Neuronal stem cell (in vitro differentiated cells): ENCODE results near the gene OMP.

Experiments used
- DNase-seq: peaks from one replicate; pipeline ENCODE4 v3.0.0-alpha.2; 2013; ENCODE audit warnings: low spot score
- H2AFZ ChIP-seq: one replicate; pipeline ENCODE4 v1.6.1; 2013; ENCODE audit warnings: mild to moderate bottlenecking, low read length, inconsistent platforms
- H2AK5ac ChIP-seq: 2 replicates; pipeline ENCODE4 v1.6.1; 2013; ENCODE audit warnings: low read depth, mild to moderate bottlenecking, inconsistent platforms, low read length, moderate library complexity, mixed read lengths
- H2BK120ac ChIP-seq: 2 replicates; pipeline ENCODE4 v1.6.1; 2013; ENCODE audit warnings: low read depth, mild to moderate bottlenecking, inconsistent platforms, low read length, moderate library complexity, mixed read lengths
- H2BK12ac ChIP-seq: one replicate; pipeline ENCODE4 v1.6.1; 2013; ENCODE audit warnings: low read length, inconsistent platforms
- H2BK15ac ChIP-seq: 2 replicates; pipeline ENCODE4 v1.6.1; 2013; ENCODE audit warnings: mild to moderate bottlenecking, low read length, inconsistent platforms, mixed read lengths
- H2BK5ac ChIP-seq: one replicate; pipeline ENCODE4 v1.6.1; 2013; ENCODE audit warnings: inconsistent platforms, mild to moderate bottlenecking, low read length, moderate library complexity
- H3K14ac ChIP-seq: one replicate; pipeline ENCODE4 v1.6.1; 2013; ENCODE audit warnings: low read length, inconsistent platforms
- H3K18ac ChIP-seq: 2 replicates; pipeline ENCODE4 v1.6.1; 2013; ENCODE audit warnings: low read length, inconsistent platforms
- H3K23ac ChIP-seq: 2 replicates; pipeline ENCODE4 v1.6.1; 2013; ENCODE audit warnings: low read depth, mild to moderate bottlenecking, mixed read lengths, low read length, inconsistent platforms; ENCODE audit not compliant: poor library complexity
- H3K27ac ChIP-seq: replicated peaks from 3 replicates; pipeline ENCODE4 v1.5.1; 2013; ENCODE audit warnings: low read length, inconsistent platforms
- H3K27me3 ChIP-seq, 3 experiments: 2 replicates each; pipeline ENCODE4 v1.6.1; 2013; ENCODE audit warnings: low read length in 3 of 3, mild to moderate bottlenecking in 2 of 3, inconsistent platforms in 1 of 3, low read depth in 1 of 3, mixed read lengths in 1 of 3, moderate library complexity in 1 of 3; ENCODE audit not compliant: control insufficient read depth in 3 of 3, insufficient read depth in 3 of 3
- H3K36me3 ChIP-seq, 2 donors: replicated peaks in 1 of 2; 2 replicates each; pipeline ENCODE4 v1.6.1; 2013; ENCODE audit warnings: low read length in 2 of 2; ENCODE audit not compliant: control insufficient read depth in 2 of 2, insufficient read depth in 2 of 2
- H3K4ac ChIP-seq: 2 replicates; pipeline ENCODE4 v1.6.1; 2013; ENCODE audit warnings: inconsistent platforms, mild to moderate bottlenecking, low read length, moderate library complexity
- H3K4me1 ChIP-seq, 2 donors: 1 replicate in 1 of 2; 2 replicates in 1 of 2; pipeline ENCODE4 v1.6.1; 2013; ENCODE audit warnings: low read length in 2 of 2, low read depth in 1 of 2; ENCODE audit not compliant: control insufficient read depth in 2 of 2, insufficient read depth in 1 of 2
- H3K4me2 ChIP-seq: one replicate; pipeline ENCODE4 v1.6.1; 2013; ENCODE audit warnings: mild to moderate bottlenecking, low read length, inconsistent platforms; ENCODE audit not compliant: insufficient read depth, poor library complexity, severe bottlenecking
- H3K4me3 ChIP-seq, 2 donors: 2 replicates each; pipeline ENCODE4 v1.5.1; 2013; ENCODE audit warnings: low read length in 2 of 2, mild to moderate bottlenecking in 2 of 2, inconsistent platforms in 1 of 2, moderate library complexity in 1 of 2
- H3K79me1 ChIP-seq: one replicate; pipeline ENCODE4 v1.6.1; 2013; ENCODE audit warnings: low read depth, mild to moderate bottlenecking, inconsistent platforms, low read length, moderate library complexity
- H3K9ac ChIP-seq: one replicate; pipeline ENCODE4 v1.6.1; 2013; ENCODE audit warnings: mild to moderate bottlenecking, low read depth, low read length, inconsistent platforms; ENCODE audit not compliant: poor library complexity
- H3K9me3 ChIP-seq, 2 donors: replicated peaks in 1 of 2; 2 replicates each; pipeline versions ENCODE3 to v1.6.1; 2013; ENCODE audit warnings: low read length in 2 of 2, mild to moderate bottlenecking in 2 of 2, inconsistent platforms in 1 of 2, low read depth in 1 of 2, mixed read lengths in 1 of 2, moderate library complexity in 1 of 2; ENCODE audit not compliant: control insufficient read depth in 2 of 2, insufficient read depth in 1 of 2
- H4K8ac ChIP-seq: one replicate; pipeline ENCODE4 v1.6.1; 2013; ENCODE audit warnings: low read depth, mild to moderate bottlenecking, inconsistent platforms, low read length, moderate library complexity
- H4K91ac ChIP-seq: one replicate; pipeline ENCODE4 v1.6.1; 2013; ENCODE audit warnings: low read length, low read depth, mild to moderate bottlenecking, inconsistent platforms; ENCODE audit not compliant: poor library complexity
- WGBS, 2 donors: extraction: QIAGEN DNeasy Blood & Tissue Kit; methylation state at CpG; one replicate each; pipeline ENCODE4 v1.1.7; 2013; ENCODE audit warnings: missing lambda C conversion rate in 2 of 2, mixed read lengths in 1 of 2; ENCODE audit not compliant: insufficient read length in 2 of 2, insufficient replicate concordance in 1 of 2; ENCODE audit errors: extremely low coverage in 2 of 2; 5-methylcytosine and 5-hydroxymethylcytosine counted together

Gene OMP

GRCh38 chr11:77100166-77101042 is 2.2 kb upstream of the OMP start:
- no peaks in the 10 kb centered on the region for H3K79me1 ChIP-seq
- H2AK5ac ChIP-seq: peak overlapping the region; percentile 83
- H3K27me3 ChIP-seq: no peaks in the 10 kb centered on the region
- H3K4me2 ChIP-seq: no peak overlapping the region
- peak overlapping the region; percentile 19 for H3K18ac ChIP-seq
- H2BK15ac ChIP-seq: peak overlapping the region; percentile 57
- H2BK12ac ChIP-seq: peak overlapping the region; percentile 6
- no peak overlapping the region for H3K23ac ChIP-seq
- no peak overlapping the region for H2BK120ac ChIP-seq
- no peak overlapping the region for H3K27ac ChIP-seq
- H3K4me3 ChIP-seq: no peak overlapping the region
- no peak overlapping the region for H3K14ac ChIP-seq
- H3K9me3 ChIP-seq: peaks cover 0 to 2% of the 10 kb centered on the region in 2 donors
- no peak for DNase-seq
- peaks cover 0 to 59% of the 10 kb centered on the region in 2 donors for H3K36me3 ChIP-seq
- H4K8ac ChIP-seq: no peak overlapping the region
- no peak overlapping the region for H3K4ac ChIP-seq
- WGBS, 2 donors: no CpG with 5 or more reads among the region's 14 CpGs
- peaks cover 0 to 5% of the 10 kb centered on the region in 2 donors for H3K4me1 ChIP-seq
- no peak overlapping the region for H4K91ac ChIP-seq
- H2AFZ ChIP-seq: no peak overlapping the region
- no peak overlapping the region for H2BK5ac ChIP-seq
- no peak overlapping the region for H3K9ac ChIP-seq

GRCh38 chr11:77101043-77101537 is 1.6 kb upstream of the OMP start:
- no peak overlapping the region for H2AK5ac ChIP-seq
- H2AFZ ChIP-seq: no peak overlapping the region
- no CpG with 5 or more reads among the region's 5 CpGs for WGBS, 2 donors
- H3K18ac ChIP-seq: no peak overlapping the region
- no peak overlapping the region for H2BK5ac ChIP-seq
- H3K4me2 ChIP-seq: no peak overlapping the region
- DNase-seq: no peak
- no peak overlapping the region for H2BK120ac ChIP-seq
- peaks cover 0 to 58% of the 10 kb centered on the region in 2 donors for H3K36me3 ChIP-seq
- no peak overlapping the region for H3K27ac ChIP-seq
- H2BK12ac ChIP-seq: no peak overlapping the region
- H3K4me1 ChIP-seq: peaks cover 0 to 3% of the 10 kb centered on the region in 2 donors
- no peak overlapping the region for H4K91ac ChIP-seq
- H3K27me3 ChIP-seq: no peaks in the 10 kb centered on the region
- H3K4ac ChIP-seq: no peak overlapping the region
- H3K14ac ChIP-seq: no peak overlapping the region
- no peak overlapping the region for H2BK15ac ChIP-seq
- no peaks in the 10 kb centered on the region for H3K79me1 ChIP-seq
- H3K4me3 ChIP-seq: no peak overlapping the region
- H3K9ac ChIP-seq: no peak overlapping the region
- no peak overlapping the region for H3K23ac ChIP-seq
- H4K8ac ChIP-seq: no peak overlapping the region
- peaks cover 0 to 2% of the 10 kb centered on the region in 2 donors for H3K9me3 ChIP-seq

GRCh38 chr11:77103319-77103718 is 679 bp downstream of the OMP start:
- H3K4me1 ChIP-seq: no peaks in the 10 kb centered on the region
- no peak overlapping the region for H3K18ac ChIP-seq
- no peak overlapping the region for H3K4me2 ChIP-seq
- H4K91ac ChIP-seq: no peak overlapping the region
- H3K4me3 ChIP-seq: no peak overlapping the region
- no peak overlapping the region for H2AFZ ChIP-seq
- H2BK12ac ChIP-seq: no peak overlapping the region
- H3K4ac ChIP-seq: no peak overlapping the region
- WGBS, 2 donors: no CpG with 5 or more reads among the region's 2 CpGs
- no peak overlapping the region for H3K23ac ChIP-seq
- H3K14ac ChIP-seq: peak overlapping the region; percentile 17
- H4K8ac ChIP-seq: no peak overlapping the region
- H2BK5ac ChIP-seq: no peak overlapping the region
- H2AK5ac ChIP-seq: peak overlapping the region; percentile 10
- H3K9ac ChIP-seq: no peak overlapping the region
- H3K9me3 ChIP-seq: peaks cover 0 to 2% of the 10 kb centered on the region in 2 donors
- H3K27me3 ChIP-seq: no peaks in the 10 kb centered on the region
- peaks cover 2 to 55% of the 10 kb centered on the region in 2 donors for H3K36me3 ChIP-seq
- no peak overlapping the region for H2BK120ac ChIP-seq
- no peak for DNase-seq
- no peak overlapping the region for H2BK15ac ChIP-seq
- no peak overlapping the region for H3K27ac ChIP-seq
- no peaks in the 10 kb centered on the region for H3K79me1 ChIP-seq

GRCh38 chr11:77104727-77105126 is 2.1 kb downstream of the OMP start:
- no CpG with 5 or more reads among the region's 8 CpGs for WGBS, 2 donors
- no peak for DNase-seq
- H3K4me1 ChIP-seq: no peaks in the 10 kb centered on the region
- H2BK5ac ChIP-seq: no peak overlapping the region
- H3K18ac ChIP-seq: peak overlapping the region; percentile 80
- H2AK5ac ChIP-seq: peak overlapping the region; percentile 70
- no peak overlapping the region for H4K91ac ChIP-seq
- peak overlapping the region; percentile 75 for H3K23ac ChIP-seq
- H2BK120ac ChIP-seq: no peak overlapping the region
- H2BK12ac ChIP-seq: no peak overlapping the region
- H3K9me3 ChIP-seq: peaks cover 0 to 2% of the 10 kb centered on the region in 2 donors
- H3K27ac ChIP-seq: no peak overlapping the region
- H3K4me2 ChIP-seq: no peak overlapping the region
- H3K36me3 ChIP-seq: peaks cover 2 to 55% of the 10 kb centered on the region in 2 donors
- peak overlapping the region; percentile 65 for H4K8ac ChIP-seq
- peak overlapping the region; percentile 44 for H3K9ac ChIP-seq
- no peaks in the 10 kb centered on the region for H3K79me1 ChIP-seq
- H3K4ac ChIP-seq: peak overlapping the region; percentile 66
- no peaks in the 10 kb centered on the region for H3K27me3 ChIP-seq
- no peak overlapping the region for H2AFZ ChIP-seq
- no peak overlapping the region for H3K4me3 ChIP-seq
- H3K14ac ChIP-seq: no peak overlapping the region
- H2BK15ac ChIP-seq: peak overlapping the region; percentile 71
